Measurements from ENCODE around the gene PKD2L1.
"Not testable (repeated sequence)": the region's sequence is repeated elsewhere in the genome, so short reads cannot be mapped to it uniquely, and the experiment has no call there.

Gene PKD2L1

GRCh38 chr10:100276971-100277370 lies 53.1 kb downstream of the PKD2L1 start:
- DNase-seq = not testable (repeated sequence)

- peak; percentile 70 for DNase-seq
These were observed 62.6 kb downstream of the PKD2L1 start, which contains the start of gene CWF19L1 for GRCh38 chr10:100267239-100268104. Gene CWF19L1 (minus strand): TSS chr10:100267638. CDS start chr10:100267593, 45 bp downstream.

- DNase-seq = no peak
These were observed 64.1 kb downstream of the PKD2L1 start for GRCh38 chr10:100265821-100266485.

GRCh38 chr10:100254191-100254590 lies 75.8 kb downstream of the PKD2L1 start:
- no peak for DNase-seq

GRCh38 chr10:100253041-100253440 lies 77.0 kb downstream of the PKD2L1 start:
- no peak for DNase-seq

GRCh38 chr10:100248820-100249219 lies 81.2 kb downstream of the PKD2L1 start:
- DNase-seq = no peak

- no peak for DNase-seq
These were observed 84.4 kb downstream of the PKD2L1 start for GRCh38 chr10:100245484-100246220.

- DNase-seq = no peak
These were observed 90.2 kb downstream of the PKD2L1 start for GRCh38 chr10:100239851-100240250.

- DNase-seq = no peak
These were observed 91.6 kb downstream of the PKD2L1 start for GRCh38 chr10:100238429-100238828.

Data from activated CD4-positive, CD25-positive, alpha-beta regulatory T cell treated with anti-CD3 and anti-CD28 coated beads, Interleukin-2, amount 50 U/mL, for 72 hours (primary cell).